Keratinocyte (primary cell): ENCODE results near the gene OGDHL. TPM values are rescaled to one million over a fixed set of nuclear protein-coding genes. Genes with fewer than 3 reads are reported as not detected.

Source experiments
- DNase-seq: peaks from one replicate; pipeline ENCODE4 v3.0.0-alpha.2; 2011; ENCODE audit warnings: low read depth, missing footprints, low spot score
- FAIRE-seq: peaks from 2 replicates; lab custom pipeline; 2011; peaks lifted over from hg19 to GRCh38; lab: Jason Lieb, UNC
- H2AFZ ChIP-seq: 2 replicates; pipeline ENCODE4 v1.6.0; 2012; ENCODE audit warnings: low read length, control low read depth, inconsistent platforms; ENCODE audit not compliant: control insufficient read depth
- H3K27ac ChIP-seq: 2 replicates; pipeline ENCODE4 v1.5.1; 2011; ENCODE audit warnings: low read length; ENCODE audit not compliant: control insufficient read depth, insufficient read depth
- H3K27me3 ChIP-seq: 3 replicates; pipeline ENCODE4 v1.6.0; 2011; ENCODE audit warnings: low read length; ENCODE audit not compliant: control insufficient read depth, insufficient read depth; ENCODE audit errors: extremely low read depth
- H3K36me3 ChIP-seq, 2 experiments: 2 replicates in 1 of 2; 3 replicates in 1 of 2; pipeline ENCODE4 v1.5.1; 2011; ENCODE audit warnings: low read length in 2 of 2, mild to moderate bottlenecking in 1 of 2; ENCODE audit not compliant: control insufficient read depth in 2 of 2, insufficient read depth in 2 of 2; ENCODE audit errors: extremely low read depth in 1 of 2
- H3K4me1 ChIP-seq: 3 replicates; pipeline ENCODE4 v1.5.1; 2011; ENCODE audit warnings: low read length; ENCODE audit not compliant: control insufficient read depth, insufficient read depth; ENCODE audit errors: extremely low read depth
- H3K4me2 ChIP-seq: 3 replicates; pipeline ENCODE4 v1.6.0; 2011; ENCODE audit warnings: low read depth, low read length; ENCODE audit not compliant: control insufficient read depth, insufficient read depth; ENCODE audit errors: extremely low read depth
- H3K4me3 ChIP-seq, 3 experiments: fragments of 200-600 bp in 1 of 3; sonication (generic) in 1 of 3; 2 replicates in 2 of 3; 3 replicates in 1 of 3; pipeline ENCODE4 v1.5.1; 2011 to 2016; ENCODE audit warnings: low read length in 3 of 3, mild to moderate bottlenecking in 3 of 3, control low read depth in 2 of 3, inconsistent platforms in 1 of 3, low read depth in 1 of 3, mixed read lengths in 1 of 3, mixed run types in 1 of 3, moderate library complexity in 1 of 3; ENCODE audit not compliant: control insufficient read depth in 2 of 3, insufficient read depth in 2 of 3; ENCODE audit errors: extremely low read depth in 1 of 3
- H3K79me2 ChIP-seq: 2 replicates; pipeline ENCODE4 v1.6.0; 2012; ENCODE audit warnings: low read length; ENCODE audit not compliant: control insufficient read depth, insufficient read depth
- H3K9ac ChIP-seq: 3 replicates; pipeline ENCODE4 v1.6.0; 2011; ENCODE audit warnings: low read length; ENCODE audit not compliant: control insufficient read depth, insufficient read depth; ENCODE audit errors: extremely low read depth
- H3K9me1 ChIP-seq: 3 replicates; pipeline ENCODE4 v1.6.0; 2011; ENCODE audit warnings: low read length; ENCODE audit not compliant: control insufficient read depth, insufficient read depth; ENCODE audit errors: extremely low read depth
- H3K9me3 ChIP-seq: 2 replicates; pipeline ENCODE4 v1.5.1; 2012; ENCODE audit warnings: low read depth, low read length; ENCODE audit not compliant: control insufficient read depth
- H4K20me1 ChIP-seq: 3 replicates; pipeline ENCODE4 v1.6.0; 2011; ENCODE audit warnings: low read length; ENCODE audit not compliant: control insufficient read depth, insufficient read depth; ENCODE audit errors: extremely low read depth
- CTCF ChIP-seq, 3 experiments: IDR thresholded peaks in 1 of 3; conservative IDR thresholded peaks in 1 of 3; optimal IDR thresholded peaks in 1 of 3; 2 replicates in 2 of 3; 3 replicates in 1 of 3; pipeline versions ENCODE3 to v1.5.1; 2011; ENCODE audit warnings: low read length in 3 of 3, mild to moderate bottlenecking in 3 of 3, moderate library complexity in 2 of 3, control low read depth in 1 of 3, inconsistent platforms in 1 of 3; ENCODE audit not compliant: insufficient read depth in 2 of 3; ENCODE audit errors: extremely low read depth in 1 of 3
- EZH2 ChIP-seq: IDR thresholded peaks from one replicate; pipeline ENCODE4 v1.6.1; 2012; ENCODE audit warnings: inconsistent platforms, mild to moderate bottlenecking, low read length, moderate library complexity
- dilution Hi-C: fragments of 300-500 bp; cut with MboI; formaldehyde crosslinking; loops from one replicate; pipeline ENCODE4 v1.7.0; 2020; ENCODE audit warnings: low sequenced_read_pairs; ENCODE audit not compliant: extremely low pct_ligation_motif_present
- polyA plus RNA-seq, 5 experiments: library from polyadenylated mRNA; depleted of rRNA in 3 of 5; stranded (reverse) in 3 of 5; stranded (forward) in 1 of 5; unstranded in 1 of 5; fragments of >200 nt; gene quantifications; 1 replicate in 1 of 5; 2 replicates in 3 of 5; 3 replicates in 1 of 5; pipeline versions ENCODE4 v1.2.1 to v1.2.3, GENCODE V29; 2011 to 2012; ENCODE audit warnings: missing spikeins in 2 of 5, low read depth in 1 of 5, low replicate concordance in 1 of 5

The OGDHL gene
- polyA plus RNA-seq, 1 donor (not counting 4 experiments of a cell fraction or from before 2014, with no cell fraction given): 0.09 TPM

GRCh38 chr10:49766484-49766883 is 4.4 kb upstream of the OGDHL start:
- H3K27me3 ChIP-seq: peaks cover 49% of the 10 kb centered on the region
- H2AFZ ChIP-seq: no peak overlapping the region
- H3K79me2 ChIP-seq: no peaks in the 10 kb centered on the region
- FAIRE-seq: no peak
- no peak for DNase-seq
- no peaks in the 10 kb centered on the region for H3K4me1 ChIP-seq
- no peak overlapping the region for H3K4me2 ChIP-seq
- no peak overlapping the region for H3K9ac ChIP-seq
- peaks cover 2% of the 10 kb centered on the region for H4K20me1 ChIP-seq
- no peaks in the 10 kb centered on the region for H3K36me3 ChIP-seq
- dilution Hi-C loops: no loop called here
- no peaks in the 10 kb centered on the region for H3K9me3 ChIP-seq
- TF ChIP-seq EZH2 (no peak), CTCF (optimal IDR thresholded peaks at IDR 0.05 in 1 of 3, IDR thresholded peaks at IDR 0.05 in 1 of 3, conservative IDR thresholded peaks at IDR 0.05 in 1 of 3; ENCODE audit: extremely low read depth in 1 of 3, insufficient read depth in 2 of 3, low read length in 3 of 3) (no peak)
- H3K9me1 ChIP-seq: no peaks in the 10 kb centered on the region
- H3K4me3 ChIP-seq: no peak overlapping the region
- H3K27ac ChIP-seq: no peak overlapping the region

- peaks cover 33% of the 10 kb centered on the region for H3K27me3 ChIP-seq
- H3K9me3 ChIP-seq: no peaks in the 10 kb centered on the region
- dilution Hi-C loops: no loop called here
- H3K9me1 ChIP-seq: no peaks in the 10 kb centered on the region
- peaks cover 2% of the 10 kb centered on the region for H4K20me1 ChIP-seq
- H3K27ac ChIP-seq: no peak overlapping the region
- no peaks in the 10 kb centered on the region for H3K4me1 ChIP-seq
- no peaks in the 10 kb centered on the region for H3K36me3 ChIP-seq
- H3K79me2 ChIP-seq: no peaks in the 10 kb centered on the region
- TF ChIP-seq CTCF (optimal IDR thresholded peaks at IDR 0.05 in 1 of 3, IDR thresholded peaks at IDR 0.05 in 1 of 3, conservative IDR thresholded peaks at IDR 0.05 in 1 of 3; ENCODE audit: extremely low read depth in 1 of 3, insufficient read depth in 2 of 3, low read length in 3 of 3) (no peak), EZH2 (no peak)
- FAIRE-seq: no peak
- peak overlapping the region in 2 of 3 experiments; percentile 35 to 49 for H3K4me3 ChIP-seq
- no peak for DNase-seq
- no peak overlapping the region for H3K9ac ChIP-seq
- peak overlapping the region; percentile 60 for H3K4me2 ChIP-seq
- H2AFZ ChIP-seq: no peak overlapping the region
Observed at GRCh38 chr10:49762566-49762877, 399 bp upstream of the OGDHL start.
